ENCODE results near the gene CHMP1A.

DNA sequence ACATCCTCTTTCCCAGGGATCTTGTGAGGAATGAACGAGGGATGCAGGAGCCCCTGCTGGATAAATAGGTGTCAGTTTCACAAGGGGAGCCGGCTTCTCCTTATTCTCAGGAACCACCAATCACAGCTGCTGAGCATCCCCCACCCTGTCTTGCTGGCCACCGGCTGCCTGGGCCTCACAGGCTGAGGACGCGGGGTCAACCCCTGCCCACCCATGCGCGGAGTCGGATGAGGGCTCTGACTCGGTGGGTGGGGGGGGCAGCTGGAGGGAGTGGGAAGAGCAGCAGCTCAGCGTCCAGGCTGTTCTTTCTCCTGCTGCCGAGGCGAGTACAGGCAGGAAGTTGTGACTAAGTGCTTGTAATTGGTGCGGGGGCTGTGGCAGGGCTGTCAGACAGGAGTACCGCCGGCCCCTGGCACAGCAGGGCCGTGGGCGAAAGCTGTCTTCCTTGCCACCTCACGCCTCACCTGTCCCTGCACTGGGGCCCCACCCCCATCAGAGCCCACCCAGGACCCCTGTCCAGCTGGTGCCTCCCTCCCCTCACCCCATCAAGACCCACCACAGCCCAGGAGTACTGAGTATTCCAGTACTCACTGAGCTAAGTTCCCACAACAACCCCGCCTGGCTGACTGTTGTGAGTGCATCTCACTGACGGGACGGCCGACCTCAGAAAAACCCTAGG, 55.1 kb downstream of the CHMP1A start:
- TF ChIP-seq, protein P1, sequence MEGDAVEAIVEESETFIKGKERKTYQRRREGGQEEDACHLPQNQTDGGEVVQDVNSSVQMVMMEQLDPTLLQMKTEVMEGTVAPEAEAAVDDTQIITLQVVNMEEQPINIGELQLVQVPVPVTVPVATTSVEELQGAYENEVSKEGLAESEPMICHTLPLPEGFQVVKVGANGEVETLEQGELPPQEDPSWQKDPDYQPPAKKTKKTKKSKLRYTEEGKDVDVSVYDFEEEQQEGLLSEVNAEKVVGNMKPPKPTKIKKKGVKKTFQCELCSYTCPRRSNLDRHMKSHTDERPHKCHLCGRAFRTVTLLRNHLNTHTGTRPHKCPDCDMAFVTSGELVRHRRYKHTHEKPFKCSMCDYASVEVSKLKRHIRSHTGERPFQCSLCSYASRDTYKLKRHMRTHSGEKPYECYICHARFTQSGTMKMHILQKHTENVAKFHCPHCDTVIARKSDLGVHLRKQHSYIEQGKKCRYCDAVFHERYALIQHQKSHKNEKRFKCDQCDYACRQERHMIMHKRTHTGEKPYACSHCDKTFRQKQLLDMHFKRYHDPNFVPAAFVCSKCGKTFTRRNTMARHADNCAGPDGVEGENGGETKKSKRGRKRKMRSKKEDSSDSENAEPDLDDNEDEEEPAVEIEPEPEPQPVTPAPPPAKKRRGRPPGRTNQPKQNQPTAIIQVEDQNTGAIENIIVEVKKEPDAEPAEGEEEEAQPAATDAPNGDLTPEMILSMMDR (conservative IDR thresholded peaks at IDR 0.05 in 1 of 2, IDR thresholded peaks at IDR 0.05 in 1 of 2; ENCODE audit: low read depth in 1 of 2, low read length in 2 of 2), result no peak
- no peak for TF ChIP-seq EZH2 (IDR thresholded peaks at IDR 0.05; ENCODE audit: low read length, missing control alignments)
